Calu3 (cell line): ENCODE data around the gene RETN. TPM values are rescaled to one million over a fixed set of nuclear protein-coding genes. Genes with fewer than 3 reads are reported as not detected.

Experiments
- BruUV-seq: library from RNA; stranded (reverse); fragments of 400-500 nt; replicated peaks from 2 replicates; lab custom pipeline; 2021; lab: Mats Ljungman, UMichigan
- CTCF ChIA-PET: fragments of 300-600 bp; sonication (Branson Sonifier 250); formaldehyde crosslinking; loops from one replicate; lab custom pipeline; 2022; ENCODE audit warnings: antibody characterized with exemption; lab: Charles Lee
- DNase-seq: peaks from one replicate; pipeline ENCODE4 v3.0.0; 2022
- H3K27ac Mint-ChIP-seq: one replicate; pipeline ENCODE4 v1.8.0; 2022; ENCODE audit warnings: mixed read lengths; ENCODE audit not compliant: unreplicated experiment
- H3K27me3 Mint-ChIP-seq: one replicate; pipeline ENCODE4 v1.8.0; 2022; ENCODE audit warnings: mixed read lengths; ENCODE audit not compliant: unreplicated experiment
- H3K36me3 Mint-ChIP-seq: one replicate; pipeline ENCODE4 v1.8.0; 2022; ENCODE audit warnings: mild to moderate bottlenecking, moderate library complexity, mixed read lengths; ENCODE audit not compliant: insufficient read depth, unreplicated experiment
- H3K4me1 Mint-ChIP-seq: one replicate; pipeline ENCODE4 v1.8.0; 2022; ENCODE audit warnings: mild to moderate bottlenecking, low read depth, mixed read lengths; ENCODE audit not compliant: unreplicated experiment
- H3K4me3 Mint-ChIP-seq: one replicate; pipeline ENCODE4 v1.8.0; 2022; ENCODE audit warnings: mild to moderate bottlenecking, low read depth, moderate library complexity, mixed read lengths; ENCODE audit not compliant: unreplicated experiment
- H3K9me3 Mint-ChIP-seq: one replicate; pipeline ENCODE4 v1.8.0; 2022; ENCODE audit warnings: low read depth, mixed read lengths; ENCODE audit not compliant: unreplicated experiment
- intact Hi-C: fragments of 100-400 bp; cut with micrococcal nuclease; formaldehyde crosslinking; loops from one replicate; pipeline ENCODE4 v1.10.0; 2022; ENCODE audit not compliant: unreplicated experiment
- total RNA-seq: library from RNA; stranded (reverse); gene quantifications from 2 replicates; pipeline ENCODE4 v1.2.3, GENCODE V29; 2022
- TF ChIP-seq, protein P1 (sequence below): fragments of 200-600 bp; IDR thresholded peaks from one replicate; pipeline ENCODE4 v1.8.0; 2022; ENCODE audit warnings: antibody characterized with exemption; ENCODE audit not compliant: unreplicated experiment

The RETN gene
- total RNA-seq, 1 experiment from 2014 or later, result not detected

GRCh38 chr19:7644550-7644877 is 24.3 kb upstream of the RETN start:
- H3K9me3 Mint-ChIP-seq, result peaks cover 3% of the 10 kb centered on the region
- no TSS peak for BruUV-seq
- intact Hi-C loops, result no loop called here
- no peaks in the 10 kb centered on the region for H3K4me1 Mint-ChIP-seq
- no peak overlapping the region for H3K27ac Mint-ChIP-seq
- CTCF ChIA-PET, result no interaction called here
- DNase-seq, result no peak
- TF ChIP-seq, protein P1, sequence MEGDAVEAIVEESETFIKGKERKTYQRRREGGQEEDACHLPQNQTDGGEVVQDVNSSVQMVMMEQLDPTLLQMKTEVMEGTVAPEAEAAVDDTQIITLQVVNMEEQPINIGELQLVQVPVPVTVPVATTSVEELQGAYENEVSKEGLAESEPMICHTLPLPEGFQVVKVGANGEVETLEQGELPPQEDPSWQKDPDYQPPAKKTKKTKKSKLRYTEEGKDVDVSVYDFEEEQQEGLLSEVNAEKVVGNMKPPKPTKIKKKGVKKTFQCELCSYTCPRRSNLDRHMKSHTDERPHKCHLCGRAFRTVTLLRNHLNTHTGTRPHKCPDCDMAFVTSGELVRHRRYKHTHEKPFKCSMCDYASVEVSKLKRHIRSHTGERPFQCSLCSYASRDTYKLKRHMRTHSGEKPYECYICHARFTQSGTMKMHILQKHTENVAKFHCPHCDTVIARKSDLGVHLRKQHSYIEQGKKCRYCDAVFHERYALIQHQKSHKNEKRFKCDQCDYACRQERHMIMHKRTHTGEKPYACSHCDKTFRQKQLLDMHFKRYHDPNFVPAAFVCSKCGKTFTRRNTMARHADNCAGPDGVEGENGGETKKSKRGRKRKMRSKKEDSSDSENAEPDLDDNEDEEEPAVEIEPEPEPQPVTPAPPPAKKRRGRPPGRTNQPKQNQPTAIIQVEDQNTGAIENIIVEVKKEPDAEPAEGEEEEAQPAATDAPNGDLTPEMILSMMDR, result no peak
- peaks cover 12% of the 10 kb centered on the region for H3K36me3 Mint-ChIP-seq
- no peak overlapping the region for H3K4me3 Mint-ChIP-seq
- H3K27me3 Mint-ChIP-seq, result no peaks in the 10 kb centered on the region

DNA sequence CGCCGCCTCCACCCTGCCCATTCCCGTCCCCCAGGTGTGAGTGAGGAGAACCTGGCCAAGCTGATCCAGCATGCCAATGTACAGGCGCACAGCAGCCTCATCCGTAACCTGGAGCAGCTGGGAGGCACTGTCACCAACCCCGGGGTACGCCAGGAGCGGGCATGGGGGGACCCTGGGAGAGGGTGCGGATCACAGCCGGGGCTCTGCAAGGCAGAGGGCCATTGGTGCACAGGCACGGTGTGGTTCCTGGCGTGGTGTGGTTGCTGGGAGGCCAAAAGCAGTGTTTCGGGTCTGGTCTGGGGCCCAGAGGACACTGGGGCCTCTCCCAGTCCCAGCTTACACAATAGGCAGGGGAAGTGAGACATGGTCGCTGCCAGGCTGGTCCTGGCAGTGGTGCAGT is 23.7 kb upstream of the RETN start:
- BruUV-seq, result no TSS peak
- Mint-ChIP-seq H3K4me3 (no peak overlapping the region), H3K27me3 (no peaks in the 10 kb centered on the region), H3K4me1 (no peaks in the 10 kb centered on the region), H3K9me3 (peaks cover under 1% of the 10 kb centered on the region), H3K36me3 (peaks cover 12% of the 10 kb centered on the region), H3K27ac (no peak overlapping the region)
- DNase-seq, result no peak
- intact Hi-C loops, result no loop called here
- CTCF ChIA-PET, result no interaction called here
- TF ChIP-seq, protein P1, result no peak

DNA sequence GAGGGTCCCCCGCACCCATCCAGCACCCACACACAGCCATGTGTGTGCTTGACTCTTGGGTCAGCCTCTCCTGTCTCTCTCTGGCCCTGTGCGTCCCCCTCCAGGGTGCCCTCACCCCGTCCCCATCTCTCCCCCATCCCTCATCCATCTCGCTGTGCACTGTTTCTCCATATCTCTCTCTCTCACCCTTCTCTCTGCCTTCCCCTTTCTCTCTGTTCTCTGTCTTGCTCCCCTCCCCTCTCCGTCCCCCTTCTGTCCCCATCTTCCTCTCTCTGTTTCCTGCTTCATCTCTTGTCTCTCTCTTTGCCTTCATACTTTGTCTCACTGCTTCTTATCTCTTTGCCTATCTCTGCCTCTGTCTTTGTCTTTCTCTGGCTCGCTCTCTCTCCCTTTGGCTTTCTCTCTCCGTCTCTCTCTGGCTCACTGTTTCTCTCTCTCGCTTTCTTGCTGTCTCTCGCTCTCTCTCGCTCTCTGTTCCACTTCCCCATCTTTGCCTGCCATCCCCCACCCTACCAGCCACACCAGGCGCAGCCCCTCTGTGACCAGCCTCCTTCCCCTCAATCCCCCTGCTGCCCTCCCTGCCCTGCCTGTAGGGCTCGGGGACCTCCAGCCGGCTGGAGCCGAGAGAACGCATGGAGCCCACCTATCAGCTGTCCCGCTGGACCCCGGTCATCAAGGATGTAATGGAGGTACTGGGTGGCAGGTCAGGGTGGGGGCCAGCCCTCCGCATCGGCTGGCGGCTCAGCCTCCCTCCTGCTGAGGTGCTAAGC is 23.0 kb upstream of the RETN start:
- no peak overlapping the region for H3K4me3 Mint-ChIP-seq
- no peaks in the 10 kb centered on the region for H3K27me3 Mint-ChIP-seq
- intact Hi-C loops, result no loop called here
- H3K4me1 Mint-ChIP-seq, result no peaks in the 10 kb centered on the region
- no peak overlapping the region for H3K27ac Mint-ChIP-seq
- no TSS peak for BruUV-seq
- TF ChIP-seq, protein P1, result no peak
- H3K36me3 Mint-ChIP-seq, result peaks cover 12% of the 10 kb centered on the region
- CTCF ChIA-PET, result no interaction called here
- no peak for DNase-seq
- no peaks in the 10 kb centered on the region for H3K9me3 Mint-ChIP-seq

DNA sequence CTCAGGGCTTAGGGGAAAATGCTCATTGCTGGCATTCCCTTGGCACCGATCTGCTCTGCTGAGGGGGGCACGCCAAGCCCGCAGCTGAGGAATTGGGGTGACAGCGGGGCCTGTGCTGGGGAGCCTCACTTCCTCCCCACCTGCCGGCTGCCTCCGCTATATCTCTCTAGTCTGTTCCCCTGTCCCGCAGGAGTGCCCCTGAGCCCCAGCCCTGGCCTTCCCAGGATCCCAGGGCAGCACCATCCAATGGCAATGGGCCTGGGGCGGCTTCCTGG is 22.5 kb upstream of the RETN start:
- Mint-ChIP-seq H3K27ac (no peak overlapping the region), H3K36me3 (peaks cover 12% of the 10 kb centered on the region), H3K27me3 (no peaks in the 10 kb centered on the region), H3K9me3 (no peaks in the 10 kb centered on the region), H3K4me1 (no peaks in the 10 kb centered on the region), H3K4me3 (no peak overlapping the region)
- TF ChIP-seq, protein P1, result no peak
- CTCF ChIA-PET, result no interaction called here
- no peak for DNase-seq
- intact Hi-C loops, result no loop called here
- no TSS peak for BruUV-seq
